H9 (cell line): ENCODE data around the gene SOX21. TPM values are rescaled to one million over a fixed set of nuclear protein-coding genes. Genes with fewer than 3 reads are reported as not detected.
A peak's percentile ranks its signal among the peaks of the same experiment; 100 is the strongest.

ENCODE experiments used
- DNase-seq: peaks from one replicate; pipeline ENCODE4 v3.0.0-alpha.2; 2017
- H2AFZ ChIP-seq: one replicate; pipeline ENCODE4 v1.6.1; 2013; ENCODE audit warnings: mild to moderate bottlenecking, low read length, control low read depth, moderate library complexity
- H2AK5ac ChIP-seq: 2 replicates; pipeline ENCODE4 v1.6.1; 2013; ENCODE audit warnings: low read length, control low read depth, mixed read lengths; ENCODE audit not compliant: insufficient read length
- H2BK120ac ChIP-seq: one replicate; pipeline ENCODE4 v1.6.1; 2013; ENCODE audit warnings: low read depth, mild to moderate bottlenecking, low read length, control low read depth, inconsistent platforms; ENCODE audit not compliant: poor library complexity, severe bottlenecking
- H2BK12ac ChIP-seq: 2 replicates; pipeline ENCODE4 v1.6.1; 2013; ENCODE audit warnings: low read length, control low read depth, mixed read lengths, low read depth; ENCODE audit not compliant: insufficient read length
- H2BK15ac ChIP-seq: 2 replicates; pipeline ENCODE4 v1.6.1; 2013; ENCODE audit warnings: low read depth, low read length, control low read depth
- H2BK20ac ChIP-seq: one replicate; pipeline ENCODE4 v1.6.1; 2013; ENCODE audit warnings: low read depth, mild to moderate bottlenecking, low read length, control low read depth, inconsistent platforms; ENCODE audit not compliant: poor library complexity, severe bottlenecking
- H2BK5ac ChIP-seq: 2 replicates; pipeline ENCODE4 v1.6.1; 2013; ENCODE audit warnings: low read length, control low read depth, mixed read lengths; ENCODE audit not compliant: insufficient read length
- H3K14ac ChIP-seq: 2 replicates; pipeline ENCODE4 v1.6.1; 2013; ENCODE audit warnings: low read length, control low read depth; ENCODE audit not compliant: insufficient read depth
- H3K18ac ChIP-seq: 2 replicates; pipeline ENCODE4 v1.6.1; 2013; ENCODE audit warnings: low read depth, mild to moderate bottlenecking, mixed read lengths, low read length, control low read depth; ENCODE audit not compliant: insufficient read length
- H3K23ac ChIP-seq: 2 replicates; pipeline ENCODE4 v1.6.1; 2013; ENCODE audit warnings: low read length, control low read depth, mixed read lengths, low read depth; ENCODE audit not compliant: insufficient read length
- H3K23me2 ChIP-seq: 2 replicates; pipeline ENCODE4 v1.6.1; 2013; ENCODE audit warnings: low read depth, mild to moderate bottlenecking, mixed read lengths, low read length, control low read depth; ENCODE audit not compliant: insufficient read length, poor library complexity, severe bottlenecking
- H3K27ac ChIP-seq: 2 replicates; pipeline ENCODE4 v1.5.1; 2013; ENCODE audit warnings: low read length, control low read depth, mixed read lengths, low read depth; ENCODE audit not compliant: insufficient read length
- H3K27me3 ChIP-seq: 2 replicates; pipeline ENCODE4 v1.6.1; 2013; ENCODE audit warnings: low read length, control low read depth, inconsistent platforms; ENCODE audit not compliant: insufficient read depth
- H3K4ac ChIP-seq: 2 replicates; pipeline ENCODE4 v1.6.1; 2013; ENCODE audit warnings: low read depth, mild to moderate bottlenecking, control low read depth, inconsistent platforms, low read length, moderate library complexity
- H3K4me1 ChIP-seq: 2 replicates; pipeline ENCODE4 v1.6.1; 2013; ENCODE audit warnings: low read length, control low read depth, inconsistent platforms; ENCODE audit not compliant: insufficient read depth
- H3K4me2 ChIP-seq: 2 replicates; pipeline ENCODE4 v1.6.1; 2013; ENCODE audit warnings: low read length, control low read depth, mixed read lengths; ENCODE audit not compliant: insufficient read length, insufficient read depth
- H3K56ac ChIP-seq: 2 replicates; pipeline ENCODE4 v1.6.1; 2013; ENCODE audit warnings: low read depth, mild to moderate bottlenecking, mixed read lengths, low read length, control low read depth; ENCODE audit not compliant: insufficient read length
- H3K79me1 ChIP-seq: 2 replicates; pipeline ENCODE4 v1.6.1; 2013; ENCODE audit warnings: low read depth, mild to moderate bottlenecking, moderate library complexity, low read length, control low read depth, inconsistent platforms; ENCODE audit not compliant: insufficient read depth, poor library complexity, severe bottlenecking
- H3K79me2 ChIP-seq: 2 replicates; pipeline ENCODE4 v1.6.1; 2013; ENCODE audit warnings: low read length, control low read depth, inconsistent platforms; ENCODE audit not compliant: insufficient read depth
- H3K9ac ChIP-seq: 2 replicates; pipeline ENCODE4 v1.6.1; 2013; ENCODE audit warnings: low read length, control low read depth, mixed read lengths; ENCODE audit not compliant: insufficient read length; ENCODE audit errors: extremely low read depth
- H3K9me3 ChIP-seq: one replicate; pipeline ENCODE4 v1.6.1; 2013; ENCODE audit warnings: low read depth, low read length, inconsistent platforms; ENCODE audit not compliant: control insufficient read depth
- H3T11ph ChIP-seq: one replicate; pipeline ENCODE4 v1.6.1; 2013; ENCODE audit warnings: mild to moderate bottlenecking, low read length, control low read depth, inconsistent platforms
- H4K20me1 ChIP-seq: one replicate; pipeline ENCODE4 v1.6.1; 2013; ENCODE audit not compliant: control insufficient read depth, insufficient read length, insufficient read depth
- H4K5ac ChIP-seq: 2 replicates; pipeline ENCODE4 v1.6.1; 2013; ENCODE audit warnings: low read depth, mild to moderate bottlenecking, mixed read lengths, low read length, control low read depth; ENCODE audit not compliant: insufficient read length
- H4K8ac ChIP-seq: replicated peaks from 2 replicates; pipeline ENCODE4 v1.6.1; 2013; ENCODE audit warnings: low read length, control low read depth, mixed read lengths, low read depth; ENCODE audit not compliant: insufficient read length
- H4K91ac ChIP-seq: 2 replicates; pipeline ENCODE4 v1.6.1; 2013; ENCODE audit warnings: low read depth, mild to moderate bottlenecking, moderate library complexity, mixed read lengths, low read length, control low read depth; ENCODE audit not compliant: insufficient read length
- H3K27ac Mint-ChIP-seq, 3 experiments: 2 replicates in 2 of 3; 3 replicates in 1 of 3; pipeline ENCODE4 v1.8.0; 2020 to 2021; ENCODE audit warnings: mixed read lengths in 3 of 3, mild to moderate bottlenecking in 1 of 3, moderate library complexity in 1 of 3
- H3K27me3 Mint-ChIP-seq: 2 replicates; pipeline ENCODE4 v1.8.0; 2021; ENCODE audit warnings: low read depth, mild to moderate bottlenecking, moderate library complexity, mixed read lengths
- H3K36me3 Mint-ChIP-seq, 3 experiments: 2 replicates in 2 of 3; 3 replicates in 1 of 3; pipeline ENCODE4 v1.8.0; 2020 to 2021; ENCODE audit warnings: low read depth in 3 of 3, mixed read lengths in 3 of 3; ENCODE audit not compliant: insufficient read depth in 1 of 3
- H3K4me1 Mint-ChIP-seq, 2 experiments: 2 replicates each; pipeline ENCODE4 v1.8.0; 2020; ENCODE audit warnings: mixed read lengths in 2 of 2
- H3K4me3 Mint-ChIP-seq, 2 experiments: 2 replicates in 1 of 2; 3 replicates in 1 of 2; pipeline ENCODE4 v1.8.0; 2020 to 2021; ENCODE audit warnings: mild to moderate bottlenecking in 2 of 2, mixed read lengths in 2 of 2, moderate library complexity in 1 of 2
- H3K9me3 Mint-ChIP-seq, 2 experiments: 2 replicates in 1 of 2; 3 replicates in 1 of 2; pipeline ENCODE4 v1.8.0; 2020; ENCODE audit warnings: mild to moderate bottlenecking in 2 of 2, mixed read lengths in 2 of 2, moderate library complexity in 1 of 2
- WGBS: extraction: QIAGEN DNeasy Blood & Tissue Kit; methylation state at CpG from one replicate; pipeline ENCODE4 v1.1.7; 2013; ENCODE audit warnings: missing lambda C conversion rate, low lambda C conversion rate, mixed read lengths; ENCODE audit not compliant: insufficient read length; ENCODE audit errors: extremely low coverage; 5-methylcytosine and 5-hydroxymethylcytosine counted together
- total RNA-seq: library from RNA; stranded (reverse); gene quantifications from 2 replicates; pipeline ENCODE4 v1.2.1, GENCODE V29; 2021
- TF ChIP-seq, protein P1 (sequence below): fragments of 200-600 bp; sonication (generic); conservative IDR thresholded peaks from 3 replicates; pipeline ENCODE4 v1.8.0; 2021; ENCODE audit warnings: antibody characterized with exemption, mild to moderate bottlenecking

SOX21 gene
- total RNA-seq, 1 experiment from 2014 or later = 38.4 TPM

DNA sequence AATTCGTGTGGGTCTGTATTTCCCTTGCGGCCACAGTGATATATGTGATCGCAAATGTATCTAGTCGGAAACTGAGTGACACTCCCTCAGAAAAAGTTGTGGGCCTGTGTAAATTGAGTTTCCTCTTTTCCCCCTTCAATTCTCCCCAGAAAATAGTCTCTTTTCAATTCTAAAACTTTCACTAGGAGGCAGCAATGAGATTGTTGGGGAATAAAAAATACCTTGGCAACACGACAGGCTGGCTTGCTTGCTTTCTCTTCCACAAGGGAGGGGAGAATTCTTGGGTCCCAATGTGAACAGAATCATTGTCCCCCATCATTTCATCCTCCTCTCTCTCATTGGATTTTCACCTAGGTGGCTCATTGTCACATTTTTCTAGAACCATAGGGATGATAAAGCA lies 3.7 kb upstream of the SOX21 start:
- Histone ChIP-seq H3K56ac (no peak overlapping the region), H2BK5ac (no peak overlapping the region), H3K9ac (no peak overlapping the region), H4K5ac (no peak overlapping the region), H2BK120ac (no peak overlapping the region), H2BK20ac (no peak overlapping the region), H2BK12ac (no peak overlapping the region), H3K14ac (no peak overlapping the region), H3K79me1 (no peaks in the 10 kb centered on the region), H3K4ac (no peak overlapping the region), H3K4me2 (no peak overlapping the region), H3K18ac (no peak overlapping the region), H3K79me2 (no peaks in the 10 kb centered on the region), H4K91ac (no peak overlapping the region), H2AK5ac (no peak overlapping the region), H3K4me1 (peaks cover 3% of the 10 kb centered on the region; the same call in 1 of the 2 replicates), H2AFZ (no peak overlapping the region), H3T11ph (no peak overlapping the region), H2BK15ac (no peak overlapping the region), H3K23ac (no peak overlapping the region), H4K8ac (no peak overlapping the region), H4K20me1 (no peaks in the 10 kb centered on the region), H3K23me2 (peaks cover 10% of the 10 kb centered on the region), H3K27me3 (peaks cover 21% of the 10 kb centered on the region; the same call in 1 of the 2 replicates), H3K27ac (no peak overlapping the region), H3K9me3 (no peaks in the 10 kb centered on the region)
- Mint-ChIP-seq H3K4me1 (peaks cover 37 to 46% of the 10 kb centered on the region in 2 experiments), H3K4me3 (no peak overlapping the region), H3K27me3 (peaks cover 40% of the 10 kb centered on the region), H3K9me3 (no peaks in the 10 kb centered on the region), H3K36me3 (peaks cover 0 to 5% (median 0%) of the 10 kb centered on the region in 3 experiments; a peak in 4 of 7 replicates), H3K27ac (no peak overlapping the region)
- DNase-seq = no peak
- TF ChIP-seq, protein P1, sequence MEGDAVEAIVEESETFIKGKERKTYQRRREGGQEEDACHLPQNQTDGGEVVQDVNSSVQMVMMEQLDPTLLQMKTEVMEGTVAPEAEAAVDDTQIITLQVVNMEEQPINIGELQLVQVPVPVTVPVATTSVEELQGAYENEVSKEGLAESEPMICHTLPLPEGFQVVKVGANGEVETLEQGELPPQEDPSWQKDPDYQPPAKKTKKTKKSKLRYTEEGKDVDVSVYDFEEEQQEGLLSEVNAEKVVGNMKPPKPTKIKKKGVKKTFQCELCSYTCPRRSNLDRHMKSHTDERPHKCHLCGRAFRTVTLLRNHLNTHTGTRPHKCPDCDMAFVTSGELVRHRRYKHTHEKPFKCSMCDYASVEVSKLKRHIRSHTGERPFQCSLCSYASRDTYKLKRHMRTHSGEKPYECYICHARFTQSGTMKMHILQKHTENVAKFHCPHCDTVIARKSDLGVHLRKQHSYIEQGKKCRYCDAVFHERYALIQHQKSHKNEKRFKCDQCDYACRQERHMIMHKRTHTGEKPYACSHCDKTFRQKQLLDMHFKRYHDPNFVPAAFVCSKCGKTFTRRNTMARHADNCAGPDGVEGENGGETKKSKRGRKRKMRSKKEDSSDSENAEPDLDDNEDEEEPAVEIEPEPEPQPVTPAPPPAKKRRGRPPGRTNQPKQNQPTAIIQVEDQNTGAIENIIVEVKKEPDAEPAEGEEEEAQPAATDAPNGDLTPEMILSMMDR = peak; percentile 63
- WGBS = no CpG with 5 or more reads among the region's 5 CpGs
